ES-I3 (cell line): ENCODE measurements around the gene HELZ.
"Not testable (repeated sequence)": the region's sequence is repeated elsewhere in the genome, so short reads cannot be mapped to it uniquely, and the experiment has no call there.

Experiments
- H3K36me3 ChIP-seq: 2 replicates; pipeline ENCODE4 v1.6.1; 2013; ENCODE audit warnings: mild to moderate bottlenecking, low read length, control low read depth, moderate library complexity; ENCODE audit not compliant: insufficient read depth
- H3K4me1 ChIP-seq: 2 replicates; pipeline ENCODE4 v1.6.1; 2013; ENCODE audit warnings: mild to moderate bottlenecking, control low read depth, low read length; ENCODE audit not compliant: insufficient read depth
- H3K9ac ChIP-seq: 2 replicates; pipeline ENCODE4 v1.6.1; 2013; ENCODE audit warnings: low read depth, mild to moderate bottlenecking, low read length, moderate library complexity
- H3K9me3 ChIP-seq: 2 replicates; pipeline ENCODE4 v1.6.1; 2013; ENCODE audit warnings: mild to moderate bottlenecking, low read length, moderate library complexity; ENCODE audit not compliant: control insufficient read depth, insufficient read depth

HELZ gene

DNA sequence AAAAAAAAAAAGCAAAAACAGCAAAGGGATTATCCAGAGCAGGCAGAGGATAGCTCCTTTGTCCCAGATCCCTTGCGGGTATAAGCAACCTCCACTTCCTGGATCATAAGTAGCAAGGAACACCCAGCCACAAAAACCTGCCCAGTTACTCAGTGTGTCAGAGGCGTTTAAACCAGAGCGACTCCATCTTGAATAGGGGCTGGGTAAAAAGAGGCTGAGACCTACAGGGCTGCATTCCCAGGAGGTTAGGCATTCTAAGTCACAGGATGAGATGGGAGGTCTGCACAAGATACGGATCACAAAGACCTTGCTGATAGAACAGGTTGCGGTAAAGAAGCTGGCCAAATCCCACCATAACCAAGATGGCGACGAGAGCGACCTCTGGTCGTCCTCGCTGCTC is 33.4 kb upstream of the HELZ start:
- Histone ChIP-seq H3K36me3 (no peaks in the 10 kb centered on the region), H3K4me1 (peaks cover 18% of the 10 kb centered on the region), H3K9me3 (no peaks in the 10 kb centered on the region), H3K9ac (no peak overlapping the region)

DNA sequence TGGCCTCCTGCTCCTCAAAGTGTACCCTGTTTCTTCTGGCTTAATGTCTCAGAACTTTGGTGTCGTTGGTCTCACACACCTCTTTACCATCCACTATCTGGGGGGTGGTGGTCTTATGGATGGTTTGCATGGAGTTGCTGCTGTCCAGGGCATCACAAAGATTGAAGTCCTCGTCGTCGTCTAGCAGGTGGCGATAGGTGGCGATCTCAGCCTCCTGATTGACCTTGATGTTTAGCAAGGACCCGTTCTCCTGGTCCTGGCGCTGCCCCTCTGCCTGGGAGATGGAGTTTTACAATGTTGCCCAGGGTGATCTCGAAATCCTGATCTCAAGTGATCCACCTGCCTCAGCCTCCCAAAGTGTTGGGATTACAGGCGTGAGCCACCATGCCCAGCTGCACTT is 31.1 kb upstream of the HELZ start:
- H3K9ac ChIP-seq: no peak overlapping the region
- H3K36me3 ChIP-seq: no peaks in the 10 kb centered on the region
- no peaks in the 10 kb centered on the region for H3K9me3 ChIP-seq
- peaks cover 7% of the 10 kb centered on the region for H3K4me1 ChIP-seq

- Histone ChIP-seq H3K36me3 (no peaks in the 10 kb centered on the region), H3K9me3 (no peaks in the 10 kb centered on the region), H3K9ac (no peak overlapping the region), H3K4me1 (no peaks in the 10 kb centered on the region)
Observed at GRCh38 chr17:67274466-67274865, 29.5 kb upstream of the HELZ start.

DNA sequence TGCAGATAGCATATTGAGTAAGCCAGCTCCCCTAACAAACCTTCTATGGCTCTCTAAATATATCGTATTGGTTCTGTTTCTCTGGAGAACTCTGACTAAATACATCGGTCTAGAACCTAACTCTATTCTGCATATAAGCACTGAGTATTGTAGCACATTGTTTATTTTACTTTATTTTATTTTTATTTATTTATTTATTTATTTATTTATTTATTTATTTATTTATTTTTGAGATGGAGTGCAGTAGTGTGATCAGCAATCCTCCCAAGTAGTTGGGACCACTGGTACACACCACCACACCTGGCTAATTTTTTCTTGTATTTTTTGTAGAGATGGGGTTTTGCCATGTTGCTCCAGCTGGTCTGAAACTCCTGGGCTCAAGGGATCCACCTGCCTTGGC is 28.9 kb upstream of the HELZ start:
- H3K4me1 ChIP-seq: no peaks in the 10 kb centered on the region
- H3K9me3 ChIP-seq: no peaks in the 10 kb centered on the region
- no peaks in the 10 kb centered on the region for H3K36me3 ChIP-seq
- H3K9ac ChIP-seq: no peak overlapping the region

- Histone ChIP-seq H3K9ac (no peak overlapping the region), H3K9me3 (no peaks in the 10 kb centered on the region), H3K36me3 (no peaks in the 10 kb centered on the region), H3K4me1 (no peaks in the 10 kb centered on the region)
Observed at GRCh38 chr17:67272312-67273047, 27.5 kb upstream of the HELZ start.

- not testable (repeated sequence) for H3K36me3 ChIP-seq, H3K9me3 ChIP-seq, H3K4me1 ChIP-seq, H3K9ac ChIP-seq
Observed at GRCh38 chr17:67271187-67271586, 26.2 kb upstream of the HELZ start.

GRCh38 chr17:67270416-67270815 is 25.4 kb upstream of the HELZ start:
- no peaks in the 10 kb centered on the region for H3K4me1 ChIP-seq
- H3K36me3 ChIP-seq: no peaks in the 10 kb centered on the region
- H3K9me3 ChIP-seq: no peaks in the 10 kb centered on the region
- no peak overlapping the region for H3K9ac ChIP-seq

GRCh38 chr17:67266496-67266895 is 21.5 kb upstream of the HELZ start:
- no peaks in the 10 kb centered on the region for H3K4me1 ChIP-seq
- no peaks in the 10 kb centered on the region for H3K36me3 ChIP-seq
- no peaks in the 10 kb centered on the region for H3K9me3 ChIP-seq
- no peak overlapping the region for H3K9ac ChIP-seq

GRCh38 chr17:67265436-67266019 is 20.5 kb upstream of the HELZ start:
- H3K9ac ChIP-seq: no peak overlapping the region
- no peaks in the 10 kb centered on the region for H3K9me3 ChIP-seq
- H3K36me3 ChIP-seq: no peaks in the 10 kb centered on the region
- no peaks in the 10 kb centered on the region for H3K4me1 ChIP-seq

- H3K4me1 ChIP-seq: peaks cover 6% of the 10 kb centered on the region
- H3K9ac ChIP-seq: no peak overlapping the region
- no peaks in the 10 kb centered on the region for H3K36me3 ChIP-seq
- no peaks in the 10 kb centered on the region for H3K9me3 ChIP-seq
Observed at GRCh38 chr17:67262435-67263117, 17.6 kb upstream of the HELZ start.

DNA sequence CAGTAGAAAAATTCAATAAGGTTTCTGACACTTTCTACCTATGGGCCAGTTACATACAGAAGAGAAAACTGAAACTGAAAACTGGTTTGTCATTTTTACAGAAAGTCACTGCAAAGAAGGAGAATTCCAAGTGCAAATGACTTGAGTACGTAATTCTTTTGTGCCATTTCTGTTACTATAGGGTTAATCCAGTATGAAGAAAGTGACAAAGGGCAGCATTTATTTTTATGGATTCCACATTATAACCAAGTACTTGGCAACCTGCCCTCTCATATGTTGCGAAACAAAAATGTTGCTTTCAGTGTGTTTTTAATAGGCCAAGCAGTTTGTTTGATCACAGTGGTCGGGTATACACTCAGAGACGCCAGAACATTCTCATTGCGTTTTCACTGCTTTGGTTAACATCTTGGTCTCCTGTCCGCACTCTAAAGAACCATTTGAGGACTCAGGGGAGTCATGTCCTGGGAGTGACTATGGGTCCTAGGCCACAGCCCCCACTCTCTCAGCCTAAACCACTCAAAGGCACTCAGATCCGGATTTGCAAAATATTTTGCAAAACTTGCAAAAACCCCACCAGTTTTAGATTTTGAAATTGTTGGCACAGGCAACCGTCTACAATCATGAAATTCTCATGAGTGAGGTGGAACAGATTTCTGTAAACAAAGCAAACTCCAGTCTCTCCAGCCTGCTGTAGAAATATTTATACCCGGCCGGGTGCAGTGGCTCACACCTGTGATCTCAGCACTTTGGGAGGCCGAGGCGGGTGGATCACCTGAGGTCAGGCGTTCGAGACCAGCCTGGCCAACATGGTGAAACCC is 15.4 kb upstream of the HELZ start:
- Histone ChIP-seq H3K4me1 (peaks cover 8% of the 10 kb centered on the region), H3K9ac (no peak overlapping the region), H3K36me3 (no peaks in the 10 kb centered on the region), H3K9me3 (0 out of 2 replicates have a peak, but pooled peaks cover 8% of the 10 kb centered on the region)

- H3K4me1 ChIP-seq: peaks cover 8% of the 10 kb centered on the region
- no peak overlapping the region for H3K9ac ChIP-seq
- H3K9me3 ChIP-seq: 0 out of 2 replicates have a peak, but pooled peaks cover 8% of the 10 kb centered on the region
Observed at GRCh38 chr17:67258821-67259468, 13.9 kb upstream of the HELZ start.

DNA sequence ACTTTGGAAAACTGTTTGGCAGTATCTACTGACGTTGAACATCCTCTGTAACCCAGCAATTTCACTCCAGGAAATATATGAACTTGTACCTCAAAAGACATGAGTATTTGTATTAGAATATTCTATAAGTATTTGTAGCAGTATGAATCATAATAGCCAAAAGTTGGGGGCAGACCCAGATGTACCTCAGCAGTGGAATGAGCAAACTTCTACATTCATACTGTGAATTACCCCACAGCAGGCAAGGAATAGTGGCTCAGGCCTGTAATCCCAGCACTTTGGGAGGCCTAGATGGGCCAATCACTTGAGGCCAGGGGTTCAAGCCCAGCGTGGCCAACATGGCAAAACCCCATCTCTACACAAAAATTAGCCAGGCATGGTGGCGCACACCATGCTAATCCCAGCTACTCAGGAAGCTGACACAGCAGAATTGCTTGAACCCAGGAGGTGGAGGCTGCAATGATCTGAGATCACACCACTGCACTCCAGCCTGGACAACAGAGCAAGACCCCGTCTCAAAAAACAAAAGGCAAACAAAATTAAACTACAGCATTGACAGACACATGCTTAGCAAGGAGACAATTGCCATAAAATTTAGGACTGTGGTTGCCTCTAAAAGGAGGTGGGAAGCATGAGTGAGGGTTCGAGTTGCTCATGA is 11.2 kb upstream of the HELZ start:
- H3K9ac ChIP-seq: no peak overlapping the region
- 0 out of 2 replicates have a peak, but pooled peaks cover 8% of the 10 kb centered on the region for H3K9me3 ChIP-seq
- peaks cover 8% of the 10 kb centered on the region for H3K4me1 ChIP-seq
- no peaks in the 10 kb centered on the region for H3K36me3 ChIP-seq

More at GRCh38 chr17:67258821-67259468, 13.9 kb upstream of the HELZ start:
- H3K36me3 ChIP-seq: no peaks in the 10 kb centered on the region
